ENCODE data around the gene AMN1. TPM values are rescaled to one million over a fixed set of nuclear protein-coding genes. Genes with fewer than 3 reads are reported as not detected.

The AMN1 gene
- total RNA-seq, 1 experiment from 2014 or later, result 3.9 TPM

- Histone ChIP-seq H3K27ac (ENCODE audit: low read length) (no peak overlapping the region), H2AFZ (ENCODE audit: low read length) (no peak overlapping the region), H3K4me2 (ENCODE audit: low read length) (no peak overlapping the region), H3K36me3 (ENCODE audit: low read depth, low read length) (no peaks in the 10 kb centered on the region), H3K27me3 (ENCODE audit: low read length) (no peaks in the 10 kb centered on the region), H3K9ac (ENCODE audit: low read length) (no peak overlapping the region), H3K79me2 (ENCODE audit: low read length) (no peaks in the 10 kb centered on the region), H3K9me2 (replicated peaks; ENCODE audit: low read length) (no peaks in the 10 kb centered on the region), H3K4me3 (ENCODE audit: low read length) (no peak overlapping the region), H3F3A (ENCODE audit: low read length, unreplicated experiment) (no peaks in the 10 kb centered on the region), H3K4me1 (ENCODE audit: insufficient read depth, low read length) (no peaks in the 10 kb centered on the region), H4K20me1 (ENCODE audit: low read length) (no peaks in the 10 kb centered on the region), H3K9me3 (ENCODE audit: low read length) (no peaks in the 10 kb centered on the region)
- no peak for TF ChIP-seq EZH2 (IDR thresholded peaks at IDR 0.05; ENCODE audit: low read length, unreplicated experiment)
- no peak for TF ChIP-seq EZH2phosphoT487 (IDR thresholded peaks at IDR 0.05; ENCODE audit: borderline replicate concordance, low read length)
- TF ChIP-seq CTCF (conservative IDR thresholded peaks at IDR 0.05; ENCODE audit: low read depth, low read length), result no peak
- no peak for DNase-seq
- intact Hi-C loops (cut with micrococcal nuclease), result loop anchor here (10.0 kb wide), 2 partner anchors 157 to 377 kb away; no protein-coding TSS in a partner anchor
- ATAC-seq, result no peak
- ChIA-PET CTCF (interaction anchor here (0.5 to 0.6 kb wide), 2 partner anchors 187 to 211 kb away, joined by 3 to 7 read pairs; no protein-coding TSS in a partner anchor), POLR2A (ENCODE audit: unreplicated experiment) (no interaction called here)
- BruUV-seq (replicated peaks), result no TSS peak
Measured at GRCh38 chr12:31631809-31632208, 97.0 kb downstream of the AMN1 start.

GRCh38 chr12:31631023-31631724, 97.6 kb downstream of the AMN1 start:
- no peaks in the 10 kb centered on the region for H3K9me2 ChIP-seq (replicated peaks; ENCODE audit: low read length)
- no TSS peak for BruUV-seq (replicated peaks)
- intact Hi-C loops (cut with micrococcal nuclease), result loop anchor here (10.0 kb wide), 2 partner anchors 156 to 376 kb away; no protein-coding TSS in a partner anchor
- DNase-seq (no peak), ATAC-seq (no peak)
- no peaks in the 10 kb centered on the region for H3K27me3 ChIP-seq (ENCODE audit: low read length)
- ChIA-PET POLR2A (ENCODE audit: unreplicated experiment) (no interaction called here), CTCF (no interaction called here)
- no peaks in the 10 kb centered on the region for H3K9me3 ChIP-seq (ENCODE audit: low read length)
- H3K27ac ChIP-seq (ENCODE audit: low read length), result no peak overlapping the region
- no peak overlapping the region for H3K4me3 ChIP-seq (ENCODE audit: low read length)
- no peaks in the 10 kb centered on the region for H3K79me2 ChIP-seq (ENCODE audit: low read length)
- no peaks in the 10 kb centered on the region for H3F3A ChIP-seq (ENCODE audit: low read length, unreplicated experiment)
- H2AFZ ChIP-seq (ENCODE audit: low read length), result no peak overlapping the region
- no peak overlapping the region for H3K9ac ChIP-seq (ENCODE audit: low read length)
- H3K36me3 ChIP-seq (ENCODE audit: low read depth, low read length), result no peaks in the 10 kb centered on the region
- H4K20me1 ChIP-seq (ENCODE audit: low read length), result no peaks in the 10 kb centered on the region
- no peak for TF ChIP-seq EZH2 (IDR thresholded peaks at IDR 0.05; ENCODE audit: low read length, unreplicated experiment)
- no peak for TF ChIP-seq EZH2phosphoT487 (IDR thresholded peaks at IDR 0.05; ENCODE audit: borderline replicate concordance, low read length)
- TF ChIP-seq CTCF (conservative IDR thresholded peaks at IDR 0.05; ENCODE audit: low read depth, low read length), result no peak
- no peak overlapping the region for H3K4me2 ChIP-seq (ENCODE audit: low read length)
- no peaks in the 10 kb centered on the region for H3K4me1 ChIP-seq (ENCODE audit: insufficient read depth, low read length)

Measured in PC-3 (cell line).